ENCODE data around the gene PTGER2. TPM values are rescaled to one million over a fixed set of nuclear protein-coding genes. Genes with fewer than 3 reads are reported as not detected.

PTGER2 gene
- total and polyA plus RNA-seq, 10 of the 15 experiments (the other 5 are each of a cell fraction or from before 2014, with no cell fraction given), result 0.03 to 1.6 (median 0.33) TPM

DNA sequence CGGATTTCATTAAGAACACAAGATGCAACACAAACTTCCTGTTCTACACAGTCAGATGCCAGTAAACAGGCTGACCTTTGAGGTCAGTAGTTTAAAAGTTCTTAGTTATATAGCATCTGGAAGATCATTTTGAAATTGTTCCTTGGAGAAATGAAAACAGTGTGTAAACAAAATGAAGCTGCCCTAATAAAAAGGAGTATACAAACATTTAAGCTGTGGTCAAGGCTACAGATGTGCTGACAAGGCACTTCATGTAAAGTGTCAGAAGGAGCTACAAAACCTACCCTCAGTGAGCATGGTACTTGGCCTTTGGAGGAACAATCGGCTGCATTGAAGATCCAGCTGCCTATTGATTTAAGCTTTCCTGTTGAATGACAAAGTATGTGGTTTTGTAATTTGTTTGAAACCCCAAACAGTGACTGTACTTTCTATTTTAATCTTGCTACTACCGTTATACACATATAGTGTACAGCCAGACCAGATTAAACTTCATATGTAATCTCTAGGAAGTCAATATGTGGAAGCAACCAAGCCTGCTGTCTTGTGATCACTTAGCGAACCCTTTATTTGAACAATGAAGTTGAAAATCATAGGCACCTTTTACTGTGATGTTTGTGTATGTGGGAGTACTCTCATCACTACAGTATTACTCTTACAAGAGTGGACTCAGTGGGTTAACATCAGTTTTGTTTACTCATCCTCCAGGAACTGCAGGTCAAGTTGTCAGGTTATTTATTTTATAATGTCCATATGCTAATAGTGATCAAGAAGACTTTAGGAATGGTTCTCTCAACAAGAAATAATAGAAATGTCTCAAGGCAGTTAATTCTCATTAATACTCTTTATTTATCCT is 13.5 kb downstream of the PTGER2 start:
- peaks cover 30% of the 10 kb centered on the region for H3K4me1 ChIP-seq (ENCODE audit: control insufficient read depth, insufficient read depth, low read length)
- BruUV-seq (replicated peaks), result no TSS peak
- no peak for FAIRE-seq

More for the DNA sequence above, 13.5 kb downstream of the PTGER2 start:
- 61% methylated on average over 4 of the region's 4 CpGs for WGBS (ENCODE audit: insufficient coverage, insufficient replicate concordance, low lambda C conversion rate, missing lambda C conversion rate)
- ChIA-PET CTCF (interaction anchor here (2.5 kb wide), 1 partner anchor 27 kb away, joined by 10 read pairs; no protein-coding TSS in a partner anchor), SMC1A (ENCODE audit: uncharacterized antibody, unreplicated experiment) (interaction anchor here (0.9 kb wide), 1 partner anchor 16 kb away, joined by 3 read pairs; no protein-coding TSS in a partner anchor), RAD21 (ENCODE audit: unreplicated experiment) (interaction anchor here (1.0 kb wide), 1 partner anchor 23 kb away, joined by 3 read pairs; no protein-coding TSS in a partner anchor), POLR2A (no interaction called here)
- Histone ChIP-seq H3K36me3 (ENCODE audit: control insufficient read depth in 2 of 2, insufficient read depth in 2 of 2, low read length in 1 of 2) (no peaks in the 10 kb centered on the region), H3K4me2 (ENCODE audit: control insufficient read depth, insufficient read depth) (no peak overlapping the region; the same call in 1 of the 2 replicates), H3K27ac (ENCODE audit: control insufficient read depth, insufficient read depth) (no peak overlapping the region), H3K79me2 (ENCODE audit: control insufficient read depth, insufficient read depth, low read length) (no peaks in the 10 kb centered on the region), H2AFZ (ENCODE audit: control insufficient read depth, low read depth, low read length) (no peak overlapping the region), H3K9ac (ENCODE audit: control insufficient read depth, insufficient read depth, low read length) (no peak overlapping the region), H3K4me3 (no peak overlapping the region), H3K9me3 (replicated peaks; ENCODE audit: control insufficient read depth, insufficient read depth, low read length) (peaks cover 3% of the 10 kb centered on the region; the same call in 2 of the 3 replicates), H4K20me1 (ENCODE audit: control insufficient read depth, insufficient read depth) (no peaks in the 10 kb centered on the region), H3K27me3 (replicated peaks in 1 of 2; ENCODE audit: control insufficient read depth in 2 of 2, insufficient read depth in 2 of 2, low read length in 1 of 2) (no peaks in the 10 kb centered on the region)
- in situ Hi-C loops (cut with MboI) (no loop called here), intact Hi-C loops (cut with micrococcal nuclease; ENCODE audit: unreplicated experiment) (loop anchor here (5.0 kb wide), 1 partner anchor 55 kb away; no protein-coding TSS in a partner anchor)
- TF ChIP-seq RUNX3 (IDR thresholded peaks at IDR 0.05; ENCODE audit: low read length) (peak; percentile 83), FOS (IDR thresholded peaks at IDR 0.05; ENCODE audit: borderline replicate concordance, extremely low read depth, insufficient read length) (no peak), IRF4 (IDR thresholded peaks at IDR 0.05; ENCODE audit: low read depth, low read length) (no peak), EP300 (IDR thresholded peaks at IDR 0.05; ENCODE audit: borderline replicate concordance in 1 of 2, control insufficient read depth in 1 of 2, low read depth in 2 of 2, low read length in 2 of 2) (no peak), NFIC (IDR thresholded peaks at IDR 0.05; ENCODE audit: low read depth, low read length) (peak; percentile 31; the same call in 1 of the 2 replicates), SPI1 (IDR thresholded peaks at IDR 0.05; ENCODE audit: borderline replicate concordance, insufficient read depth, low read depth, low read length) (no peak)
- TF ChIP-seq, protein P1, sequence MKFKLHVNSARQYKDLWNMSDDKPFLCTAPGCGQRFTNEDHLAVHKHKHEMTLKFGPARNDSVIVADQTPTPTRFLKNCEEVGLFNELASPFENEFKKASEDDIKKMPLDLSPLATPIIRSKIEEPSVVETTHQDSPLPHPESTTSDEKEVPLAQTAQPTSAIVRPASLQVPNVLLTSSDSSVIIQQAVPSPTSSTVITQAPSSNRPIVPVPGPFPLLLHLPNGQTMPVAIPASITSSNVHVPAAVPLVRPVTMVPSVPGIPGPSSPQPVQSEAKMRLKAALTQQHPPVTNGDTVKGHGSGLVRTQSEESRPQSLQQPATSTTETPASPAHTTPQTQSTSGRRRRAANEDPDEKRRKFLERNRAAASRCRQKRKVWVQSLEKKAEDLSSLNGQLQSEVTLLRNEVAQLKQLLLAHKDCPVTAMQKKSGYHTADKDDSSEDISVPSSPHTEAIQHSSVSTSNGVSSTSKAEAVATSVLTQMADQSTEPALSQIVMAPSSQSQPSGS (IDR thresholded peaks at IDR 0.05; ENCODE audit: low read length), result 0 out of 2 replicates have a peak, but pooled peaks have one; percentile 32
- DNase-seq (ENCODE audit: low read depth, low spot score) (no peak), ATAC-seq (peak; percentile 21)
